NCI-H1417 treated with DMSO at 0.1 percent for 48 hours (cell line): ENCODE measurements around the gene DGKE.

Experiments used
- DNase-seq: peaks from one replicate; lab custom pipeline; 2025; lab: John Stamatoyannopoulos, UW

DGKE gene

DNA sequence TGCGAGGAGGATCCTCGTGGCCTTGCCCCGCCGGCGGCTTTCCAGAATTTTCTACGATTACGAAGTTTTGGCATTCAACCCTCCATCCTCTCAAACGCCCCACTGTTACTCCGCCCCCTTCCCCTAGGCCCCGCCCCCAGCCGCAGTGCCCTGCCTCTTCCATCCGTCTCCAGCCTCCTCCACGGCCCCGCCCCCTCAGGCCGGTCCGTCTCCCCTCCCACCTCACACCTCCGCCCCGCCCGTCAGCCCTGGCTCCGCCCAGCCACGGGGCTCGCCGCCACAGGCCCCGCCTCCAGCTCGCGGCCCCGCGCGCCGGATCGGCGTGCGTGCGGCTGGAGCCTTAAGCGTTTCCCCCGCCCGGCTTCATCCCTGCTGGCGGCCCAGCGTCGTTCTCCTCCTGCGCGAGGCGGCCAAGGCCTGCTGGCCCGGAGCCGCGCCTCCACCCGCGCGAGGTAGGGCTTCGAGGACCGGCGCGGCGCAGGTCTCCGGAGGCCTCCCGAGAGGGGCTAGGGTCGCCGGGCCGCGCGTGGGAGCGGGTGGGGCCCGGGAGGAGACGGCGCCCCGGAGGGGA, at the start of gene DGKE, which contains the start of gene C17orf67:
DGKE (plus strand) TSS at position 343 of the 571 bp plus-strand sequence. CDS start 645 bp downstream, outside the sequence.
C17orf67 (minus strand) TSS at position 112 of the 571 bp plus-strand sequence. CDS start 18,110 bp downstream, outside the sequence.
- DNase-seq = peak; percentile 78

DNA sequence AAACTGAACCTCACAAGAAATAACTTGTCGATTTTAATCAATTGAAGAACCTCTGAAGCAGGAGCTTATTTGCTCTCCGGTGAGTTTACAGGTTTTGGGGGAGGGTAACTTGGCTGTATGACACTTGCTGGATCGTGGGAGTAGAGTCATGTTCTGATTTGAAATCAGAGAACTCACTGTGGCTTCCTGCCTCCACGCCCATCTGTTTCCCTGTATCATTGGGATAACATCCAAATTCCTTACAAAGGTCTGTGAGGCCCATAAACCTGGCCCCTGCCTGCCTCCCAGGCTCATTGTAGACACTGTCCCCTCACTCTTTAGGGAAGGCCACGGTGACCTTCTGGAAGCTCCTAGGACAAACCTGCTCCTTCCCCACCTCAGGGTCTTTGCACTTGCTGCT, 48.5 kb upstream of the DGKE start:
- no peak for DNase-seq

DNA sequence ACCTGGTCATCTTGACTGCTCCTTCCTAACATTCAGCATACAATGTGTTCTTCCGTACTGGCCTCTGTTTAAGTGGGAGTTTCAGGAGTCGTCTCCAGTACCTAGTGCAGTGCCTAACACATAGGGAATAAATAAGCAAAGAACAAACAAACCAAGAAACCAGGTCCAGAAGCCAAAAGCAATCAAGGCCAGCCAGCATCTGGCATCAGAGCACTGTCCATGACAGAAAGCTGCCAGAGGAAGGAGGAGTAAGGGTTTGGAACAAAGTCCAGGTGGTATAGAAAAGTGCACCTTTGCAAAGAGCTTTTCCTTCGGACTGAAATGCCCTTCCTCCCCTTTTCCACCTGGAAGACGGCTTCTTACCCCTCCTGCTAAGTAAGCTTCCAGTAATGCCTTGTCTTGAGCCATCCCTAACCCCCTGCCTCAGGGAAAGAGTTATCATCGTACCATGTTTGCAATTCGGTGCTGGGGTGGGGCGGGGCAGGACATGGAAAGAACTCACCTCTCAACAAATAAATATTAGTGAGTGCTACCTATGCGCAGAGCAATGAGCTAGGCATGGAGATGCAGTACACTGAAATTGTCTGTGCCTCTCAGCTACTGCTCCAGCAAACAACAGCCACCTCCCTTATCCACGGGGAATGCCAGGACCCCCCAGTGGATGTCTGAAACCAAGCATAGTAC, 47.8 kb upstream of the DGKE start:
- no peak for DNase-seq

DNA sequence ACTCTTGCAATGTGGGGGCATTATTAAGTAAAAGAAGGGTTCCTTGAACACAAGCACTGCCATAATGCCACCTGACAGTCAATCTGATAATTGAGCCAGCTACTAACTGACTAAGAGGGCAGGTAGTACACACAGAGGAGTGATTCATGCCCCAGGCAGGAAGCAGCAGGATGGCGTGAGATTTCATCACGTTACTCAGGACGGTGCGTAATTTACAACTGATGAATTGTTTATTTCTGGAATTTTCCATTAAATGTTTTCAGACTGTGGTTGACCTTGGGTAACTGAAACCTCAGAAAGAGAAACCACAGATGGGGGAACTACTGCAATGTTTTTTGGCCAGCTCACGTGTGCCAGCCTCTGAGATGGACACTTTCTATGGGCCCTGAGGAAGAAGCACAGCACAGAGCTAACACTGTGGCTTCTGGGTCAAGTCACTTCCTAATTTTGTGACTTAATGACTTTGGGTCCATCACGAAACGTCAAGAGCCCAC, 46.9 kb upstream of the DGKE start:
- DNase-seq = no peak

DNA sequence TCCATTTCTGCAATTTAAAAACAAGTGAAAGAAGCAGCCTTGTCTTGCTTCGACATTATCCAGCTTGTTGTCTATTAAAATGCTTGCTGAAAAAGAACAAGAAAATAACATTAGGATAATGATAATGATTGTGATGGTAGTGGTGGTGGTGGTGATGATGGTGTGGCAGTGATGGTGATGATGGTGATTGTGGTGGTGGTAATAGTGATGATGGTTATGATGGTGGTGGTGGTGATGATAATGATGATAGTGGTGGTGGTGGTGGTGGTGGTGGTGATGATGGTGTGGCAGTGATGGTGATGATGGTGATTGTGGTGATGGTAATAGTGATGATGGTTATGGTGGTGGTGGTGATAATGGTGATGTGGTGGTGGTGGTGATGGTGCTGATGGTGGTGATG, 41.7 kb upstream of the DGKE start:
- no peak for DNase-seq

DNA sequence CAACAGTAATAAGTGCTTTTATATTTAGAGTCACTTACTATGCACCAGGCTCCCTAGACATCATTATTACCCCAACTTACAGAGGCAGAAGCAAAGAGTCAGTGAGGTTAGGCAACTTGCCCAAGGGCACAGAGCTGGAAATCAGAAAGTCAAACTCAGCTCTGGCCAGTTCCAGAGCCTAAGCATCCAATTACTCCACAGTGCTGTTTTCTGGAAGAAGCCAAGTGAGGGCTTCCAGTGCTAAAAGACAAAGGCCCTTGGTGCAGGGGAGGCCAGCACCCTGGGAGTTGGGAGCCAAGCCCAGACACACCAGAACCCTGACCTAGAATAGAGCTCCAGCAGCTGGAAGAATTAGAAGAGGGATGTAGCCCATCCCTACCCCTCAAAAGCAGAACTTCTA, 40.4 kb upstream of the DGKE start:
- no peak for DNase-seq

DNA sequence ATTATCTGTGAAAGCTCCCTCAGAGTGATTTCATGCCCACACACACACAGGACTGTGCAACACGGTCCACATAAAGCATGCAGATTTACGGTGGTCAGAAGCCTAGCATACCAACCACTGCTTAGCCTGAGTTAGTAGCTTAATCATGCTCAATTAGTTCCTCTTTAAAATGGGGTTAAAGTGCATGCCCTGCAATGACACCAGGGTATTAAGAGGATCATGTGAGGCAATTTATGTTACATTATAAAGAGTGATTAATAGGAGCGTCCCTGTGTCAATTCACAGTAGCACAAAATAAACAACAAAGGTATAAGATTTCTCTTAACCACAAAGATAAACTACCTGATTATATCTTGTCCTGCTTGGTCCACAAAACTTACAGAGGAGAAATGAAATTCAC, 40.0 kb upstream of the DGKE start:
- DNase-seq = no peak

DNA sequence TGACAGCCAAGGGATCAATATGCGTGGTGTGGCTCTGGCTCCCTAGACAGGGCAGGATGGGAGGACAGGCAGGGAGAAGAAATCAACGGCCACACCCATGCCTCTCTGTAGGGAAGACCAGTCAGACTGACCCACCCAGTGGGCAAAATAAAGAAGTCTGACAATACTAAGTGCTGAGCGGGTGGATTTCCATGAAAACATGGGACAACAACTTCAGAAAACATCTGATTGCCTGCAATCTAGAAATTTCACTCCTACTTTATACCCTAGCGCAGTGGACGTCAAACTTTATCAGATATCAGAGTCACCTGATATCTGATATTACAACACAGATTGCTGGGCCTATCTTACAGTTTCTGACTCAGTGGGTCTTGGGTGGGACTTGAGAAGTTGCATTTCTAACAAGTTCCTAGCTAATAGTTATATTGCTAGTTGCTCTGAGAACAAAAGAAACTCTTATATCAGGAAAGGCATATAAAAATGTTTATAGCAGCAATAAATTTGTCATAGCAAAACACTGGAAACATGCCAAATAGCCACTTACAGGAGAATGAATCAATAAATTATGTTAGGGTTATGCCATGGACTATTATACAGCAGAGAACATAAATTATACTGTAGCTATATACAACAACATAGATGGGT, 38.6 kb upstream of the DGKE start:
- DNase-seq = no peak

DNA sequence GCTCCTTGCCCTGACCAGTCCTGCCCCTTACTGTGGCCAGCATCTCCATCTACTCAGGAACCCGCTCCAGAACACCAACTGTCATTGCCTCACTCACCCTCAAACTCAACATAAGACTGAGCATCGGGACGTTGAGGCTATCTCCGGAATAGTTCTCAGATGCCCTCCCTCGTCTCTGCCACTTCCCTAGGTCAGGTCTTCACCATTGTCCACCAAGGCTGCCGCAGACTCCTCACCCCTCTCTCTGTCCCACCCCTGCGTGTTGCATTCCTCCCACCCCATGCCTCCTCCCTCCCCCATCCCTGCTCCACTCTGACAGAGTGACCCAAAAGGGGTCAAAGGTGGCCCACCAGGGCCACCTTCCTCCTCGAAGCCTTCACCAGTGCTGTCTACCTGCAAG, 37.4 kb upstream of the DGKE start:
- no peak for DNase-seq

DNA sequence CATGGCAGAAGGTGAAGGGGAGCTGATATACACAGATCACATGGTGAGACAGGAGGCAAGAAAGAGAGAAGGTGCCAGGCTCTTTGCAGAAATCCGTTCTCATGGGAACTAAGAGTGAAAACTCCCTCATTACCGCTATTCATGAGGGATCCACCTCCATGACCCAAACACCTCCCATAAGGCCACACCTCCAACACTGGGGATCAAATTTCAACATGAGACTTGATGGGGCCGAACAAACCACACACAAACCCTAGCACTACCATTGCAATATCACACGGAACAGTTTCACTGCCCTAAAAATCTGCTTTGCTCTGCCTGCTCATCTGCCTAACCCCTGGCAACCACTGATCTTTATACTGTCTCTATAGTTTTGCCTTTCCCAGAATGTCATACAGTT, 35.0 kb upstream of the DGKE start:
- DNase-seq = no peak

DNA sequence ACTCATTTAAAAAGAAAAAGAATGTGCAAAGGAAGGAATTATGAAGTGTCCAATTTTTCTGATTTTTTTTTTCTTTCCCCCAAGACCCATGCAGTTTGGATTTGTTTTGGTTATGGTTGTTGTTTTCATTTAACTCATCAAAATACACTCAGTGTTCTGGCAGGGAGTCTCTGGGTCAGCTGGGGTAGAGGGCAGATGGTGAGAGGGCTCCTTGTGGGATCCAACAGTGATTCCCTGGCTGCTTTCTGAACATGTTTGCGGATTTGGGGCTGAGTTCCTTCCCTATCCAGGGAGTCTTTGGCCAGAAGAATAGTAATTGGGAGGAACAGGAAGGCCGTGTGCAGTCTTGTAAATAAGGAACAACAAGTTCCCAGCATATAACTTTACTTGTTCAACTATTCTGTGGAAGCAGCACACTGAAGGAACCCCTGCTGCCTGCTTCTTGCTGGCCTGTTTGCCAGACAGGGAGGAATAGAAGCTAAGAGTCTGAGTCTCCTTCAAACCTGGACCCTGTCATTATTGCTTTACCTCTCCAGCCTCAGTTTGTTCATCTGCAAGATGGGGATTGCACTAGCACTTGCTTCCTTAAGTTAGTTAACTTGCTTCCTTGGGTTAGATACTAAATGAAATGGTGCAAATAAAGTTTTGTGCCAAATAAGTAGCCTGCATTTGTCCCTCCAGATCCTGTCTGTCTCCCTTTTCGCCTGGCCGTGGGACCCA, 32.3 kb upstream of the DGKE start:
- DNase-seq = no peak

DNA sequence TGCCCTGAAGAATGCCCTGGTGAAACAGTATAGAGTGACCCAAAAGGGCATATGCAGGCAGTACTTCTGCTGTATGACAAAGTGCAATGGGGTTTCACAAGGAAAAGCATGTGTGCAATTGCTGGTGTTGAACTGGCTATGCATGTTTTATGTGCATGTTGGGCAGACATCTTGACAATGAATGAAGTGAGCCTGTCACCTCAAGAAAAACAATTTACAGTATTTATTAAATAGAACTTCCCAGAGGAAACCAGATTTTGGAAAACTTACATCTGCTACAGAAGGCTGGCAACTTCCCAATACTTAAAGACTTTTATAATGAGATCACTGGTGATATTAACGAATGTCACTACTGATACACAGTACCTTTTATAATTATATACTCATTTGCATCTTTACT, 30.9 kb upstream of the DGKE start:
- no peak for DNase-seq

DNA sequence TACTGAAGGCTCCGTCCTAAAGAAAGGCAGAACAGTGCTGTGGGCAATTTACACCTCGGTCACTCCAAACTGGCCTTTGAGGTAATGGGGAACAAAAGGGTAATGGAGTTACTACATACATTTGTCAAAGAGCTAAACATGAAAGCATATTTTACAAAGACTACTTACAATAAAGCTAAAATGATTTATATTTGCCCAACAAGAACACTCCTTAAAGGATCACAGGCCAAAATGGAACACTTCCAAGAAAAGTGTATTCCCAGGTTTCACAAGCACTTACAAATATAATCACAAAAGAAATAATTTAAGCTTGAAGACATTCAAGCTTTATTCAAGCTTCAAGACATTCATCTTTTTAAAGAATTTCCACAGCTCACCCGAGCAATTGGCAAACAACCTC, 29.5 kb upstream of the DGKE start:
- DNase-seq = no peak

DNA sequence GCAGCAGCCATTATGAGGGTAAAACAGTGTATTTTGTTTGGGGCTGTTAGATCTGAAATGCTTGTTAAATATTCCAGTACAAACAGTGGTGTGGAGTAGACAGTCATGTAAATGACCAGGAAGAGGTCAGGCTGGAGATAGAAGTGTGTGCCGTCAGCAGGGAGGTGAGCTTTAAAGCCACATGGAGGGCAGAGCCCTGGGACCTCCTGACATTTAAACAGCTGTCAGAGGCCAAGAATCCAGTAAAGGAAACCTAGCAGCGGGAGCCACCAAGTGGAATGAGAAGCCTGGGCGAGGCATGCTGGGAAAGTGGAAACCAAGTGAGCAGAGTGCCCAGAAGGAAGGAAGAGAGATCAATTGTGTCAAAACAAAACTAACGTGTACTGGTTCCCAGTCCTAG, 27.0 kb upstream of the DGKE start:
- no peak for DNase-seq

DNA sequence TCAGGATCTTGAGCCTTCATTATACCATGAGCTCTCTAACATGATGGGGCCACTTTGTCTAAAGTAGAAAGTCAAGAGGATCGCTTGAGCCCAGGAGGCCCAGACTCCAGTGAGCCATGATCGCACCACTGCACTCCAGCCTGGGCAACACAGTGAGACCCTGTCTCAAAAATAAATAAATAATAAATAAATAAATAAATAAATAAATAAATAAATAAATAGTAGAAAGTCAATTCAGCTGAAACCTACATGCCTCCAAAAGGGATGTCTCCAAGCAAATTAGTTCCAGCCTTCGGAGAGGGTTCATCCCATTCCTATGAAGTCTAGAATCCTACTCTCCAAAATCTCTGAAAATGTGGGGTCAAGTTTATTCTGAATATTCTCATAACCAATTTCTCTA, 26.2 kb upstream of the DGKE start:
- no peak for DNase-seq

DNA sequence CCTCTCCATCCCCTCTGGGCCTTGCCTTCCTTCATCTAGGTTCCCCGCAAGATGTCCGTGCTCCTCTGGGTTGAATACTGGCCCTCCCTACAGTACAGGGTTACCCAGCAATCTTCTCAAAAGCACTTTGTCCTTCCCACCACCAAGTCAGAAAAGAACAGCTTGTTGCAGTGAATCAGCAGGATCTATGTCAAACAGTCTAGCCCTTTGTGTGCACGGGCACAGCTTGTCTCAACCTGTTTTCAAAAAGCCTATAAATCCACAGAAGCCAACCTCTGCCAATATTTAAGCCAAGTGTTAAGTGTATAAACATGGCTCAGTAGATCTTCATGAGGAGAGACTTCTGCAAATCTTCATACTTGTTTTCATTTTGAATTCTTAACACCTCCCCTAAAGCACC, 25.4 kb upstream of the DGKE start:
- no peak for DNase-seq

DNA sequence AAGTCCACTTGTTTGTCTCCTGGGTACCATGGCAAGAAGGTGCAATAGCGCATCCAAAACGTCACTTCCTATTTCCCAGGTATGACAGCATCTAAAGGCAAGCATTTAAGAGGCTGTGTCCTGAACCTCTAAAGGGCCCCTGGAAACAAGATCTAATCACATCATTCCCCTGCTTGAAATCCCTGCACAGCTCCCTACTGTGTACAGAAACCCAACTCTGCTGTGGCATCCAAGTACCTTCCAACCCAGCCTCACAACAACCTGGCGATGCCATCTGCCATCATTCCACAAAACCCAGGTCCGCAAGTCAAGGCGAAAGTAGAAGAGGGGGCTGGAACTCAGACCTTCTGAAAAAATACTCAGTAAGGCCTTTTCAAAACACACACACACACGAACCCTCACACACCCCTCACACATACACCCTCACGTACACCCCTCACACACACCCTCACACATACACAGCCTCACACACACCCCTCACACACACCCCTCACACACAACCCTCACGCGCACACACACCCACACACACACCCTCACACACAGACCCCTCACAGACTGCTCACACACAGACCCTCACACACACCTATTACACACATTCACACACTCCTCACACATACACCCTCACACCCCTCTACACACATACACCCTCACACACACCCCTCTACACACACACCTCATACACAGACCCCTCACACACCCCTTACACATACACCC, 24.7 kb upstream of the DGKE start:
- no peak for DNase-seq

DNA sequence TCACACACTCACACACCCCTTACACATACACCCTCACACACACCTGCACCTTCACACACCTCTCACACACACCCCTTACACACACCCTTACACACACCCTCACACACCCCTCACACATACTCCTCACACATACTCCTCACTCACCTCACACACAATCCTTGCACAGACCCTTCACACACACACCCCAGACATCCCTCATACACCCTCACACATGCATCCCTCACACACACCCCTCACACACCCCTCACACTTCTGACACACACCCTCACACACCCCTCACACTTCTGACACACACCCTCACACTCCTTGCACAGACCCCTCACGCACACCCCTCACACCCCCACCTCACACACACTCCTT, 24.2 kb upstream of the DGKE start:
- no peak for DNase-seq

DNA sequence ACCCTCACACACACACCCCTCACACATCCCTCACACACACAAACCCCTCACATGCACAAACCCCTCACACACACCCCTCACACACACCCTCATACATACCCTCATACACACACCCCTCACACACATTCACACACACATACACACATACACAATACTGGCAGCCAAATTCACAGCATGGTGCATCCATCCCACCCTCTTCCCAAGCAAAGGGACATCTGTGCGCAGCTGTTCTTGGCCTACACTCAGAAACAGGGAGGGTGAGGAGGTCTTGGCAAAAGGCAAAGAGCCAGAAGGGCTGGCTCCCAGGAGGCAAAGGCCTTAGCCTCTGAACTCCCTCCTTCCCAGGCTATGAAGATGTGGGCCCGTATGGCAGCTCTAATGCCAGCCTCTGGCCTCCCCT, 23.6 kb upstream of the DGKE start:
- DNase-seq = no peak

DNA sequence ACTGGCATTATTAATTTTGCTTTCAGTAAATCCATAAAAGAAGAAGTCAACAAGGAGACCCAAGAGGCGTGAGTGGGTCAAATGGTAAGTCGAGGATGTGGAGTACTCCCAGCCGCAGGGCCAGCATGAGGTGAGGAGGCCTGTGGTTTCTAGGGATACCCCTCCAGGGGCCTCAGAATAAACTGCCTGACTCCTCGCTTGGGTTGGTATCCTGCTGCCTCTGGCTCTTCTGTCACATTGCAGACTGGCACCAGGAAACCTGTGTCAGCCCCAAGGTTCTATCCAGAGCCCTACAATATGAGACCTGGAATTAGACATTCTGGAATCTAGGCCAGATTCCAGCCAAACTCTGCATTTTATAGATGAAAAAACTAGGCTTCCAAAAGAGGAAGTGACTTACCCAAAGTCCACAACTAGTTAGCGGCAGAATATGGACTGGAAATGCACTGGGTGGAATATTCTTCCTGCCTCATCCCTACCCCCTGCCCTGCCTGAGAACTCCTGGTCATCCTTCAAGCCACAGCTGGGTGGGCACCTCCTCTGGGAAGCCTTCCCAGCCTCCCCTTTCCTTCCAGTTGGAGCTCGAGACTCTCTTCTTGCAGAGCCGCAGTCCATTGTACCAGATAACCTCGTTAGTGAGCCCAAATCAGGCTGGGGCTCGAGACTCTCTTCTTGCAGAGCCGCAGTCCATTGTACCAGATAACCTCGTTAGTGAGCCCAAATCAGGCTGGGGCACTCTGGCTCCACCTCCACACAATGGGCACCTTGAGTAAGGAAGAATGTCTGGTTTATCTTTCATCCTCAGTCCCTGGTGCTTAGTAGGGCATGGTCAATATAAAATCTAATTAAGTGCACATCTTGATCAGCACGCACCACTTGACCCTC, 22.8 kb upstream of the DGKE start:
- DNase-seq = no peak

DNA sequence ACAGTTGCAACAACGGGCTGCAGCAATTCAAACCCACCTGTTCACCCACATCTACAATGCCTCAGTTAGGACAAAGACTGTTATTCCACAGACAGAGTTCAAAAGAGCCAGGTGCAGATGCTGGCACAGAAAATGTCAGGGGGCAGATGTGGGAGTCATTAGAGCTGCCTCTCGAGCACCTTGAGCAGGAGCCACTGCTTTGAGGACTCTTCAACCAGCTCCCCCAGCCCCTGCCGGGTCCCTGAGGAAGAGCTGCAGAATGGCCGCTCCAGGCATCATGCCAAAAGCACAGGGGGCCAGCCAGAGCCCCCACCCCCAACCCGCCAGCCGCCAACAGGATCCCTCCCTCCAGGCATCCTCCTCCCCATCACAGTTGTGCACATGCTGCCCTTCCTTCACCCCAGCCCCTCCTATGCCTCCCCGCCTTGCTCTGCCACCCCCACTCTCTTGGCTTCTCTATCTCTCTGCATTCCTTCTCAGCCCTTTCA, 21.0 kb upstream of the DGKE start:
- no peak for DNase-seq
